HG03064 (cell line): ENCODE data around the gene AKR1E2.

Experiments
- ATAC-seq: cut with Tn5 transposase; IDR thresholded peaks from one replicate; pipeline ENCODE4 v1.9.1; 2021; ENCODE audit warnings: low read depth; ENCODE audit not compliant: unreplicated experiment

AKR1E2 gene

DNA sequence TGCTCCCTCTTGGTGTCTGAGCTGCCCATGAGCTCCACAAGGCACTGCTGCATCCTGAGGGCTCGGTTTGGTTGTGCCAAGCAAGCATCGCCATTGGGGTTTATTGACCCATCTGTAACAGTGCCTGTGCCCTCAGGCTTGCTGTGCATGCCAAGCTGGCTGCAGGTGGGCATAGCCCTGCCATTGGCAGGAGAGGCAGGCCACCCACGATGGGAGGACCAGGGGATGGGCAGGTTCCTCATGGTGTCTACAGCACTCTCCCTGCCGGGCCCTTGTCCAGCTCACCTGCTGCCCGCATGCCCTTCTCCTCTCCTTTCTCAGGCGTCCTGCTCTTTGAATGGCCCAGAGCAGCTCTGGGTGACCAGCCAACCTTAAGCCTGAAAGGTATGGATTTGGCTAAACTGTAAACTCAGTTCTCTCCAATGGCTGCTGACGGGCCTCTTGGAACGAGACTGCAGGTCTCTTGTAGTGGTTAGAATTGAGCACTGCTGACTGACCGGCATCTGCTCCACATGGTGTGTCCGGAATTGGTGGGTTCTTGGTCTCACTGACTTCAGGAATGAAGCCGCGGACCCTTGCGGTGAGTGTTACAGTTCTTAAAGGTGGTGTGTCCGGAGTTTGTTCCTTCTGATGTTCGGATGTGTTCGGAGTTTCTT lies 17.6 kb downstream of the AKR1E2 start:
- no peak for ATAC-seq

GRCh38 chr10:4844864-4845263 lies 18.9 kb downstream of the AKR1E2 start:
- no peak for ATAC-seq

- no peak for ATAC-seq
Observed at GRCh38 chr10:4845766-4846165, 19.8 kb downstream of the AKR1E2 start.

DNA sequence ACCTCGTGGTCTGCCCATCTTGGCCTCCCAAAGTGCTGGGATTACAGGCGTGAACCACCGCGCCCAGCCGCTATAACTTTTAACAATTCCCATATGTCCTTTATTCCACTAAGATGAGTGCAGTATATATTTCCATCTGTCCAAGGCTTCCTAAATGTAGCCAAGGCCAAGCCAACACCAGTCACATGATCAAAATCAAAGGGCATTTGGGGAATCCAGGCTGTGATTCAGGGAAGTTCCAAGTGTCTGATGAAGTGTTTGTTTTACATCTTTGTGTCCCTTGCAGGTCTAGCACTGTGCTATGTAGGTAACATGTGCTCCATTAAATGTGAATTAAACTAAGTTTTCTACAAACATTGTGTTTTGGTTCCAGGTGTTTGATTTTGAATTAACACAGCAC lies 20.8 kb downstream of the AKR1E2 start:
- ATAC-seq: no peak

GRCh38 chr10:4847561-4848355 lies 21.8 kb downstream of the AKR1E2 start:
- ATAC-seq: no peak

GRCh38 chr10:4848356-4849041 lies 22.5 kb downstream of the AKR1E2 start:
- no peak for ATAC-seq

DNA sequence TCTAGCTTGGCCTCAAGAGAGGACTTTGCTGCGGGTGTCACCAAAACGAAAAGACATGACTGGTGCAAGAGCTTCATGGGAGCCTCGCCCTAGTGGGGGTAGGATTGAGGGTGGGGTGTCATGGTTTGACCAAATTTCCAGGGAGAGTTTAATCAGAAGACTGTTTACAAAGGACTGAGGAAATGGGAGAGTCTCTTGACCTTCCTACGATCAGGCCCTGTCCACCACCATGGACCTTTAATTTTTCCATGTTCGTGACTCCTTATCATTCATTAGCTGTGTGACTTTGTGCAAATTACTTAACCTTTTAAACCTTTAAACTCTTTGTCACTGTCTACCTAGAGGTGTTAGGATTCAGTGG lies 23.0 kb downstream of the AKR1E2 start:
- no peak for ATAC-seq

- ATAC-seq: peak; percentile 89
Observed at GRCh38 chr10:4849555-4850242, 23.7 kb downstream of the AKR1E2 start.

DNA sequence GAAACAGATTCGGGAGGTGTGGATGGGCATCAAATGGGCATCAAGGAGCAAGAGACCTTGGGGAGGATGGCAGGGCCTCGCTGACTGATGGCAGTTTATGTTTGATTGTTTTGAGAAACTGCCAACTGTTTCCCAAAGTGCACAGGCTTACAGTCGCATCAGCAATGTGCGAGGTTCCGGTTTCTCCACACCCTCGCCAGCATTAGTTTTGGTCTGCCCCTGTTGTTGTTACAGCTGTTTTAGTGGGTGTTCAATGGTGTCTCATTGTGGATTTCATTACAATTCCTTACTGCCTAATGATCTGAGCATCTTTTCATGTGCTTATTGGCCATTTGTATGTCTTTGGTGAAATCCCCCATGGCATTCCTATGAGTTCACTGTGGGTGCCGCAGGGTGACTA lies 24.4 kb downstream of the AKR1E2 start:
- ATAC-seq: no peak

GRCh38 chr10:4851176-4851575 lies 25.2 kb downstream of the AKR1E2 start:
- ATAC-seq: no peak

DNA sequence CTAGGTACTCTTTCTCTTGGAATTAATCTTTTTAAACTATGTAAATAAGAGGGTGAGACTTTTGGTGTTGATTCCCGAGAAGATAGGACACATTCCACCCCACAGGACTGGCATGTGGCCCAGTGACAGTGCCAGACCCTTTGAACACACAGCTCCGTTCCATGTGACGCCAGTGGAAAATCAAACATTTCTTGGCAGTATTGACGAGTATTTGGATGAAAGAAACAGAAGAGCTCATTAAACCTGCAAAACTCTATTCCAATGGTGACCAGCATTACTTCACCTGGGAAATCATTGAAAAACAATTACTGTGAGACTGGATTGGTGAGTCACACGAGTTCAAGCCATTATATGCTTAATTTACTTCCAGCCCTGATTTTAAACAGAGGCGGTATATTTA lies 25.8 kb downstream of the AKR1E2 start:
- ATAC-seq: no peak

GRCh38 chr10:4865945-4866661 lies 40.1 kb downstream of the AKR1E2 start:
- ATAC-seq: no peak

- no peak for ATAC-seq
Observed at GRCh38 chr10:4867109-4867519, 41.1 kb downstream of the AKR1E2 start.

- ATAC-seq: no peak
Observed at GRCh38 chr10:4867520-4868356, 41.7 kb downstream of the AKR1E2 start.

- no peak for ATAC-seq
Observed at GRCh38 chr10:4868357-4868657, 42.3 kb downstream of the AKR1E2 start.

- no peak for ATAC-seq
Observed at GRCh38 chr10:4882704-4883078, 56.7 kb downstream of the AKR1E2 start.

DNA sequence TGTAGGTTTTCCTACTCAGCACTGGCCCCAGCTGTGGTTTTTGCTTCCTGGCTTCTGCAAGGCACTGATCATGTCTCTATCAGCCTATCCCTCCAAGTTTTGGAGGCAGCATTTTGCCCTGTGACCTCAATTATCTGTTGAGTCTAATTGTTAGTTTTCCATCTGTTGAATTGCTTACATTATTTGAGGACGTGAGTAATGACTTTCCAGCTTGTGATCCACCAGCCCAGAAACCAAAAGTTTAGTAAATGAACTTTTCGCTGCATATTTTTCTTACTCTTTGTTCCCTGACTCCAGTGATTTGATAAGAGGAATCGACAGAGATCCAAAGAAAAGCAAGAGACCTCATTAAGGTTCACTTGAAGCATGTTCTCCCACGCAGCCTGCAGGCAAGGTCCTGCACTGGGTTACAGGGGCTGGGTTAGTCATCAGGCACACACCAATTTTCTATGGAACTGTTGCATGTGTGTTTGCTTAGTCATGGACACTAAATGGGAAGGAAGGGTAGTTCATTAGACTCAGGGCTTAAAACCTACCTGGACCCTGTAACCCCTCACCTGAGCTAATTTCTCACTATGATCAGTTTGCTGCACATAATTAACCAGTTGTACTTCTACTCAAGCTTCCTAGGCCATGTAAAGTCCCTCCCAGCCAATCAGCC lies 57.2 kb downstream of the AKR1E2 start:
- ATAC-seq: no peak

DNA sequence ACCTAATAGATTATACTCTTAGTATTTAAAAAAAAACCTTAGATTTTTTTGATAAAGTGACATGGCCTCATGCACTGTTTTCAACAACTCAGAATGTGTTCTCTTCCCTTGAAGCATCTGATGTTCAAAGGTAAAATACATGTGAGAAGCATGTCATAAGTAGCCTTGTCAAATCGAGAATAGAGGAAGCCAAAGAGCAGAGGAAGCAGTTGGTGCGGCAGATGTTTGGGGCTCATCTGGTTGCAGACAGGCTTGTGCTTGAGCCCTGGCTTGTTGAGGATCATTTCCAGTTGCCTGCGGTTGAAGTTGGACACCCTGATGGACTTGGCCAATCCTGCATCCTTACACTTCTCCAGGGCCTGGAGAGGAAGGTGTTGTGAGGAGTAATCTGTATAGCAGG lies 59.2 kb downstream of the AKR1E2 start:
- no peak for ATAC-seq

- no peak for ATAC-seq
Observed at GRCh38 chr10:4887501-4887900, 61.5 kb downstream of the AKR1E2 start.
